ENCODE data around the gene PRDM2.

PRDM2 gene

GRCh38 chr1:13769830-13770229 lies 69.8 kb downstream of the PRDM2 start:
- no peak for DNase-seq (ENCODE audit: low read depth)
- no peak for TF ChIP-seq CTCF (IDR thresholded peaks at IDR 0.05; ENCODE audit: control insufficient read depth, insufficient read depth, low read depth, low read length, missing control alignments)
- no peak overlapping the region for H3K4me3 ChIP-seq (ENCODE audit: control insufficient read depth, low read depth, low read length)

GRCh38 chr1:13770743-13771142 lies 70.8 kb downstream of the PRDM2 start:
- H3K4me3 ChIP-seq (ENCODE audit: control insufficient read depth, low read depth, low read length): no peak overlapping the region
- DNase-seq (ENCODE audit: low read depth): no peak
- no peak for TF ChIP-seq CTCF (IDR thresholded peaks at IDR 0.05; ENCODE audit: control insufficient read depth, insufficient read depth, low read depth, low read length, missing control alignments)

DNA sequence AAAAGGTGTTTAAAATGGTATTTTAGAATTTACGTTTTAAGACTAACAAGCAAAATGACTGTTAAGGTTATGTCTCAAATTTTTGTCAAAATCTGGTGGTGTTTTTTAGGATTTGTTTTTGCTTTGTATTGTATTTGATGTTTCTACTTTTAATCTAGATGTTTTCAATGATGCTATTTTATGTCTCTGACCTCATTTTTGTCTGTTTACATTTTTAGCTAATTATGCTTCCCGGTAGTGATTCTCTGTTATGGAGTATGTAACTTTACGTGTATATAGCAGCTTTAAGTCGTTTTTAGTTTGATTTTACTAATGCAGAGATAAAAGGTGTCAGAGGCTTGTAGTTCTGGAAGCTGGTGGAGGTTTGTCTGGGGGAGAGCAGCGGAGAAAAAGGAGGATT lies 71.8 kb downstream of the PRDM2 start:
- DNase-seq (ENCODE audit: low read depth): no peak
- no peak overlapping the region for H3K4me3 ChIP-seq (ENCODE audit: control insufficient read depth, low read depth, low read length)
- no peak for TF ChIP-seq CTCF (IDR thresholded peaks at IDR 0.05; ENCODE audit: control insufficient read depth, insufficient read depth, low read depth, low read length, missing control alignments)

DNA sequence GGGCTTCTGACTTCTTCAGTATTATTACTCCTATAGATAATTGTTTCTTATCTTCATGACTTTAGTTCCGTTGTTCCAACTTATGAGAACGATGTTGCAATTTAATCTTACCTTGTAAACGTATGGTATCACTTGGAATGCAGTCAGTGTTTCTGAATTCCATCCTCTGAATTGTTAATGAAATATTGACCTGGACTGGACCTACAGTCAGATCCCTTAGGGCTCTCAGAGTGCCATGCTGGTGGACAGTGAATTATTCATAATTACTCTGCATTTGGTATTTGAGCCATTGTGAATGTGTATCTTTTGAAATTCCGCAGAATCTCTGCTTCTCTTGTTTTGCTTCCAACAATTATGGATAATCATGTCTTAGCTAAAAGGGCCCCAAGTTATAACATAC lies 72.3 kb downstream of the PRDM2 start:
- no peak overlapping the region for H3K4me3 ChIP-seq (ENCODE audit: control insufficient read depth, low read depth, low read length)
- TF ChIP-seq CTCF (IDR thresholded peaks at IDR 0.05; ENCODE audit: control insufficient read depth, insufficient read depth, low read depth, low read length, missing control alignments): no peak
- DNase-seq (ENCODE audit: low read depth): no peak

GRCh38 chr1:13774121-13774520 lies 74.1 kb downstream of the PRDM2 start:
- DNase-seq (ENCODE audit: low read depth): no peak
- H3K4me3 ChIP-seq (ENCODE audit: control insufficient read depth, low read depth, low read length): no peak overlapping the region
- no peak for TF ChIP-seq CTCF (IDR thresholded peaks at IDR 0.05; ENCODE audit: control insufficient read depth, insufficient read depth, low read depth, low read length, missing control alignments)

GRCh38 chr1:13775459-13775858 lies 75.5 kb downstream of the PRDM2 start:
- no peak overlapping the region for H3K4me3 ChIP-seq (ENCODE audit: control insufficient read depth, low read depth, low read length)
- peak; percentile 55 for DNase-seq (ENCODE audit: low read depth)
- TF ChIP-seq CTCF (IDR thresholded peaks at IDR 0.05; ENCODE audit: control insufficient read depth, insufficient read depth, low read depth, low read length, missing control alignments): no peak

DNA sequence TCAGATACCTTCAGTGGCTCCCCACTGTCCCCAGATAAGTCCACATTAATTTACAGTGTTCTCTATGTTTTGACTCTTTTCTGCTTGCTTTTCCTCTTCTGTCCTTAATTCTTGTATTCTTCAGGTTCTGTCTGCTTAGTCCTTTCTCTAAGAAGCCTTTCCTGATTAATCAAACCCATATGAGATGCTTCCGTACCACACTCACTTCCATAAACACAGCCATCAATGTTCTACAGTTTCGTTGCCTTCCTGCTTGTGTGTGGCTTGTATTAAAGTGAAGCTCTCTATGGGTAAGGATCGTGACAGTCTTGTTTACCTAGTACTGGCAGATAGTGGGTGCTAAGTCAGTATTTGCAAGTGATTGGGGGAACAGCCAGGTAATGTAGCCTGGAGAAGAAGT lies 75.9 kb downstream of the PRDM2 start:
- no peak overlapping the region for H3K4me3 ChIP-seq (ENCODE audit: control insufficient read depth, low read depth, low read length)
- DNase-seq (ENCODE audit: low read depth): no peak
- no peak for TF ChIP-seq CTCF (IDR thresholded peaks at IDR 0.05; ENCODE audit: control insufficient read depth, insufficient read depth, low read depth, low read length, missing control alignments)
